ENCODE results near the gene ZC3H8. TPM values are rescaled to one million over a fixed set of nuclear protein-coding genes. Genes with fewer than 3 reads are reported as not detected.
A peak's percentile ranks its signal among the peaks of the same experiment; 100 is the strongest.
"Not testable (repeated sequence)": the region's sequence is repeated elsewhere in the genome, so short reads cannot be mapped to it uniquely, and the experiment has no call there.

ZC3H8 gene
- total RNA-seq, 1 experiment from 2014 or later: 33.0 TPM

- no peaks in the 10 kb centered on the region for H3K27me3 ChIP-seq (ENCODE audit: low read length)
- no peaks in the 10 kb centered on the region for H3K36me3 ChIP-seq (ENCODE audit: insufficient read depth, low read length)
- no peak overlapping the region for H3K27ac ChIP-seq (ENCODE audit: low read length)
- no peaks in the 10 kb centered on the region for H3K9me3 ChIP-seq (ENCODE audit: low read length)
- H2AFZ ChIP-seq (ENCODE audit: low read length): no peak overlapping the region
- no peaks in the 10 kb centered on the region for H3K9me2 ChIP-seq (replicated peaks; ENCODE audit: insufficient read depth, low read length)
- H4K20me1 ChIP-seq (ENCODE audit: insufficient read depth, low read depth, low read length): no peaks in the 10 kb centered on the region
- no peak overlapping the region for H3K9ac ChIP-seq (ENCODE audit: low read length)
- H3K4me2 ChIP-seq (ENCODE audit: low read depth, low read length, poor library complexity, severe bottlenecking): no peak overlapping the region
- no peak overlapping the region for H3K4me3 ChIP-seq (ENCODE audit: low read length)
- no peaks in the 10 kb centered on the region for H3K79me2 ChIP-seq (ENCODE audit: low read length)
- no peaks in the 10 kb centered on the region for H3K4me1 ChIP-seq (ENCODE audit: low read length)
- DNase-seq: no peak
These were observed 35.8 kb upstream of the ZC3H8 start for GRCh38 chr2:112290648-112291047.

GRCh38 chr2:112290088-112290487 is 35.2 kb upstream of the ZC3H8 start:
- Histone ChIP-seq H4K20me1 (ENCODE audit: insufficient read depth, low read depth, low read length) (no peaks in the 10 kb centered on the region), H3K27me3 (ENCODE audit: low read length) (no peaks in the 10 kb centered on the region), H3K9me3 (ENCODE audit: low read length) (no peaks in the 10 kb centered on the region), H3K36me3 (ENCODE audit: insufficient read depth, low read length) (no peaks in the 10 kb centered on the region), H3K4me1 (ENCODE audit: low read length) (no peaks in the 10 kb centered on the region), H3K4me2 (ENCODE audit: low read depth, low read length, poor library complexity, severe bottlenecking) (no peak overlapping the region), H3K79me2 (ENCODE audit: low read length) (no peaks in the 10 kb centered on the region), H2AFZ (ENCODE audit: low read length) (no peak overlapping the region), H3K9me2 (replicated peaks; ENCODE audit: insufficient read depth, low read length) (no peaks in the 10 kb centered on the region), H3K4me3 (ENCODE audit: low read length) (no peak overlapping the region), H3K9ac (ENCODE audit: low read length) (no peak overlapping the region), H3K27ac (ENCODE audit: low read length) (no peak overlapping the region)
- no peak for DNase-seq

GRCh38 chr2:112283535-112283934 is 28.7 kb upstream of the ZC3H8 start:
- H4K20me1 ChIP-seq (ENCODE audit: insufficient read depth, low read depth, low read length); H3K27ac ChIP-seq (ENCODE audit: low read length); H3K9ac ChIP-seq (ENCODE audit: low read length); H2AFZ ChIP-seq (ENCODE audit: low read length); H3K4me2 ChIP-seq (ENCODE audit: low read depth, low read length, poor library complexity, severe bottlenecking); H3K27me3 ChIP-seq (ENCODE audit: low read length); H3K4me3 ChIP-seq (ENCODE audit: low read length); H3K9me2 ChIP-seq (replicated peaks; ENCODE audit: insufficient read depth, low read length); H3K9me3 ChIP-seq (ENCODE audit: low read length); H3K36me3 ChIP-seq (ENCODE audit: insufficient read depth, low read length); DNase-seq; H3K79me2 ChIP-seq (ENCODE audit: low read length); H3K4me1 ChIP-seq (ENCODE audit: low read length): not testable (repeated sequence)

GRCh38 chr2:112282066-112282465 is 27.2 kb upstream of the ZC3H8 start:
- not testable (repeated sequence) for H3K4me3 ChIP-seq (ENCODE audit: low read length); H3K9ac ChIP-seq (ENCODE audit: low read length); H3K79me2 ChIP-seq (ENCODE audit: low read length); H3K27ac ChIP-seq (ENCODE audit: low read length); H3K27me3 ChIP-seq (ENCODE audit: low read length); H3K4me2 ChIP-seq (ENCODE audit: low read depth, low read length, poor library complexity, severe bottlenecking); H3K9me2 ChIP-seq (replicated peaks; ENCODE audit: insufficient read depth, low read length); DNase-seq; H4K20me1 ChIP-seq (ENCODE audit: insufficient read depth, low read depth, low read length); H3K9me3 ChIP-seq (ENCODE audit: low read length); H2AFZ ChIP-seq (ENCODE audit: low read length); H3K36me3 ChIP-seq (ENCODE audit: insufficient read depth, low read length)
- peaks cover 11% of the 10 kb centered on the region for H3K4me1 ChIP-seq (ENCODE audit: low read length)

- H3K9me2 ChIP-seq (replicated peaks; ENCODE audit: insufficient read depth, low read length): no peaks in the 10 kb centered on the region
- DNase-seq: no peak
These were observed 22.9 kb upstream of the ZC3H8 start for GRCh38 chr2:112277596-112278220.

GRCh38 chr2:112276954-112277353 is 22.1 kb upstream of the ZC3H8 start:
- Histone ChIP-seq H3K27me3 (ENCODE audit: low read length) (no peaks in the 10 kb centered on the region), H3K36me3 (ENCODE audit: insufficient read depth, low read length) (no peaks in the 10 kb centered on the region), H3K27ac (ENCODE audit: low read length) (no peak overlapping the region), H2AFZ (ENCODE audit: low read length) (no peak overlapping the region), H3K4me3 (ENCODE audit: low read length) (peak overlapping the region; percentile 96), H4K20me1 (ENCODE audit: insufficient read depth, low read depth, low read length) (no peaks in the 10 kb centered on the region), H3K9me2 (replicated peaks; ENCODE audit: insufficient read depth, low read length) (no peaks in the 10 kb centered on the region), H3K4me1 (ENCODE audit: low read length) (peaks cover 20% of the 10 kb centered on the region), H3K9me3 (ENCODE audit: low read length) (no peaks in the 10 kb centered on the region), H3K79me2 (ENCODE audit: low read length) (no peaks in the 10 kb centered on the region), H3K9ac (ENCODE audit: low read length) (peak overlapping the region; percentile 100), H3K4me2 (ENCODE audit: low read depth, low read length, poor library complexity, severe bottlenecking) (peak overlapping the region; percentile 99)
- no peak for DNase-seq

More at GRCh38 chr2:112277596-112278220, 22.9 kb upstream of the ZC3H8 start:
- Histone ChIP-seq H4K20me1 (ENCODE audit: insufficient read depth, low read depth, low read length) (no peaks in the 10 kb centered on the region), H3K36me3 (ENCODE audit: insufficient read depth, low read length) (no peaks in the 10 kb centered on the region), H3K9me3 (ENCODE audit: low read length) (no peaks in the 10 kb centered on the region), H3K79me2 (ENCODE audit: low read length) (no peaks in the 10 kb centered on the region), H3K27ac (ENCODE audit: low read length) (no peak overlapping the region), H3K4me3 (ENCODE audit: low read length) (no peak overlapping the region), H3K4me1 (ENCODE audit: low read length) (peaks cover 20% of the 10 kb centered on the region), H3K9ac (ENCODE audit: low read length) (no peak overlapping the region), H3K27me3 (ENCODE audit: low read length) (no peaks in the 10 kb centered on the region), H2AFZ (ENCODE audit: low read length) (no peak overlapping the region), H3K4me2 (ENCODE audit: low read depth, low read length, poor library complexity, severe bottlenecking) (no peak overlapping the region)

- no peaks in the 10 kb centered on the region for H3K79me2 ChIP-seq (ENCODE audit: low read length)
- no peaks in the 10 kb centered on the region for H3K9me2 ChIP-seq (replicated peaks; ENCODE audit: insufficient read depth, low read length)
- H2AFZ ChIP-seq (ENCODE audit: low read length): 0 out of 2 replicates have a peak overlapping the region, but pooled peaks have one; percentile 71
- H3K9me3 ChIP-seq (ENCODE audit: low read length): no peaks in the 10 kb centered on the region
- peaks cover 20% of the 10 kb centered on the region for H3K4me1 ChIP-seq (ENCODE audit: low read length)
- DNase-seq: peak; percentile 95
- H3K36me3 ChIP-seq (ENCODE audit: insufficient read depth, low read length): no peaks in the 10 kb centered on the region
- H3K4me2 ChIP-seq (ENCODE audit: low read depth, low read length, poor library complexity, severe bottlenecking): peak overlapping the region; percentile 99
- peak overlapping the region; percentile 96 for H3K4me3 ChIP-seq (ENCODE audit: low read length)
- peak overlapping the region; percentile 100 for H3K9ac ChIP-seq (ENCODE audit: low read length)
- H4K20me1 ChIP-seq (ENCODE audit: insufficient read depth, low read depth, low read length): no peaks in the 10 kb centered on the region
- H3K27ac ChIP-seq (ENCODE audit: low read length): peak overlapping the region; percentile 89
- H3K27me3 ChIP-seq (ENCODE audit: low read length): no peaks in the 10 kb centered on the region
These were observed 21.3 kb upstream of the ZC3H8 start for GRCh38 chr2:112275887-112276773.

GRCh38 chr2:112275311-112275886 is 20.6 kb upstream of the ZC3H8 start, which contains the start of gene ZC3H6:
ZC3H6 (plus strand) TSS chr2:112275597; CDS start chr2:112275995, 398 bp downstream.
- no peaks in the 10 kb centered on the region for H3K9me2 ChIP-seq (replicated peaks; ENCODE audit: insufficient read depth, low read length)
- H3K79me2 ChIP-seq (ENCODE audit: low read length): no peaks in the 10 kb centered on the region
- peak within 1 kb of the TSS; percentile 100 for H3K9ac ChIP-seq (ENCODE audit: low read length)
- peaks cover 20% of the 10 kb centered on the region for H3K4me1 ChIP-seq (ENCODE audit: low read length)
- H3K4me3 ChIP-seq (ENCODE audit: low read length): peak within 1 kb of the TSS; percentile 96
- no peaks in the 10 kb centered on the region for H4K20me1 ChIP-seq (ENCODE audit: insufficient read depth, low read depth, low read length)
- H3K4me2 ChIP-seq (ENCODE audit: low read depth, low read length, poor library complexity, severe bottlenecking): peak within 1 kb of the TSS; percentile 99
- peak within 1 kb of the TSS; percentile 89 for H3K27ac ChIP-seq (ENCODE audit: low read length)
- H3K9me3 ChIP-seq (ENCODE audit: low read length): no peaks in the 10 kb centered on the region
- no peaks in the 10 kb centered on the region for H3K27me3 ChIP-seq (ENCODE audit: low read length)
- DNase-seq: peak; percentile 99
- no peaks in the 10 kb centered on the region for H3K36me3 ChIP-seq (ENCODE audit: insufficient read depth, low read length)
- peak within 1 kb of the TSS; percentile 71; the same call in 1 of the 2 replicates for H2AFZ ChIP-seq (ENCODE audit: low read length)
